GM08714 (cell line): Measurements from ENCODE around the gene NFX1.
"Not testable (repeated sequence)": the region's sequence is repeated elsewhere in the genome, so short reads cannot be mapped to it uniquely, and the experiment has no call there.

Experiments used
- H3K4me3 ChIP-seq: fragments of 200-500 bp; sonication (Bioruptor generic); 2 replicates; pipeline ENCODE4 v1.5.1; 2014; ENCODE audit warnings: mild to moderate bottlenecking, low read length, inconsistent platforms
- ZNF274 ChIP-seq: IDR thresholded peaks from 2 replicates; pipeline ENCODE4 v1.6.1; 2012; ENCODE audit warnings: mild to moderate bottlenecking, low read depth, low read length

Gene NFX1

GRCh38 chr9:33379666-33380389 lies 89.5 kb downstream of the NFX1 start:
- TF ChIP-seq ZNF274, result no peak
- H3K4me3 ChIP-seq, result no peak overlapping the region

DNA sequence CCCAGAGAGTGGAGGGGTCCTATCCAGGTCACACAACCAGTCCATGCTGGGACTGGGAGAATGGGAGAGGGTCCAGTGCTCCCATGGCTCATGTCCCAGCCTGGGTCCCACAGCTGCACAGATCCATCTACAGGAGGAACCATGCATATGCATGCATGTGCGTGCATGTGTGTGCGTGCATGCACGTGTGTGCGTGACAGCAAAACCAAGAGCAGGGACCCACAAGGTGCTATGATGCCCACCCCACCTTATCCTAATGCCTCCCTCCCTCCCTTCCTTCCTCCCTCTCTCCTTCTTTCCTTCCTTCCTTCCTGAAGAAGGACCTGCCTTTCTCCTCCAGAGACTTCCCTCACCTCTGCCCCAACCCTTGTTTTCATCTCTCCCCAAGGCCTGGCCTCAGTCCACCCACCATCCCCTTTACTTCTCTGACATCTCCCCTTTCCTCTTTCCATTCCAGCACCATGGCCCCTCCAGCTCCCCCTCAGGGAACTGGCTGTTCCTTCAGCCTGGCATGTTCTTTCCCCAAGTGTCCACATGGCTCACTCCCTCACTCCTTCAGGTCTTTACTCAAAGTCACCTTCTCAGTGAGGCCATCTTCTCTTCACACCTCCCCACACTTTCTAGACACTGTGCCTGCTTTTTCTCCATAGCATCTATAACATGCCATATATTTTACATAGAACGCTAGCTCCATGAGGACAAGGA lies 90.2 kb downstream of the NFX1 start:
- H3K4me3 ChIP-seq, result no peak overlapping the region
- TF ChIP-seq ZNF274, result no peak

GRCh38 chr9:33381231-33381791 lies 91.0 kb downstream of the NFX1 start:
- H3K4me3 ChIP-seq, result no peak overlapping the region
- TF ChIP-seq ZNF274, result no peak

DNA sequence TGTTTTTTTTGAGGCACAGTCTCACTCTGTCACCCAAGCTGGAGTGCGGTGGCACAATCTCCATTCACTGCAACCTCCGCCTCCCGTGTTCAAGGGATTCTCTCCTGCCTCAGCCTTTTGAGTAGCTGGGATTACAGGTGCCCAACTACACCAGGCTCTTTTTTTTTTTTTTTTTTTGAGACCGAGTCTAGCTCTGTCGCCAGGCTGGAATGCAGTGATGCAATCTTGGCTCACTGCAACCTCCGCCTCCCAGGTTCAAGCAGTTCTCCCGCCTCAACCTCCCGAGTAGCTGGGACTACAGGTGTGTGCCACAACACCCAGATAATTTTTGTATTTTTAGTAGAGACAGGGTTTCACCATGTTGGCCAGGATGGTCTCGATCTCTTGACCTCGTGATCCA lies 92.1 kb downstream of the NFX1 start:
- not testable (repeated sequence) for H3K4me3 ChIP-seq

GRCh38 chr9:33383396-33383795 lies 93.1 kb downstream of the NFX1 start:
- not testable (repeated sequence) for H3K4me3 ChIP-seq

- H3K4me3 ChIP-seq, result not testable (repeated sequence)
These were observed 95.2 kb downstream of the NFX1 start for GRCh38 chr9:33385536-33385935.

DNA sequence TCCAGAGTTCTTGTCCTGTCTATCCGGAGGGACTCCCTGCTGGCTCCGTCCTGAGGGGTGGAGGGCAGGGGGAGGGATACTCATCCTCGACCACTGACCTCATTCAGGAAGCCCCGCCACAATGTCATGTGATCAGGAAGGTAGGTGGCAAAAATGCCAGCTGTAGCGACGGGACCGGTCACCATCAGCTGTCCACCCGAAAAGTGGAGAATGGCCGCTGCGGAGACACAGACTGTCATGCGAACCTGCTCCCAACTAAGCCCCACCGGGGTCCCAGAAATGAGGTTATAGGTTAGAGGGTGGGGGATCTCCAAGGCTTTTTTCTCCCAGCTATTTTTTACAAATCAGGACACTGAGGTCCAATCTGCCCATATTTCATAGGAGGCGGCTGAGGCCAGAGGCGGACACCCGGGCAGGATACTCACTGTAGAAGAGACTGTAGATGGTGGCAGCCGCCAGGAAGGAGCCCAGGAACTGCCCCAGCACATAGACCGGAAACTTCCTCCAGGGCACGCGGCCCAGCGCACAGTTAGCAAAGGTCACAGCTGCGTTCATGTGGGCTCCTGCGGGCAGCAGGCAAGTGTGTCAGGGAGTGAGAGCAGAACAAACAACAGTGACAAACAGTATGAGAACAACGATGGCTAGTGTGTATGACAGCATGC lies 95.8 kb downstream of the NFX1 start:
- not testable (repeated sequence) for H3K4me3 ChIP-seq

DNA sequence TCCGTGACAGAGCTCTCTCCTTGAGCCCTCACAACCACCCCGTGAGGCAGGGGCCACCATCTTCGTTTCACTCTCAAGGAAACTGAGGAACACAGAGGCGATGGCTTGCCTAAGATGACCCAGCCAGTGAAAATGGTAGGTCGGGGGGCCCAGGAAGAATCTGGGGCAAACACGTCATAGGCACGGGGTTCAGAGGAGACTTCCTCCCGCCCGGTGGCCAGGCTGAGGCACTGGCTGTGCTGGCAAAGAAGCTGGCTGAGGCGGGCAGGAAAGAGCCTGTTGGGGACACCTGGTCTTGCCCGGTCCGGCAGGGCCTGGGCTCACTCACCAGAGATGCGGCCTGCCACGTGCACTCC lies 96.3 kb downstream of the NFX1 start:
- H3K4me3 ChIP-seq, result not testable (repeated sequence)

DNA sequence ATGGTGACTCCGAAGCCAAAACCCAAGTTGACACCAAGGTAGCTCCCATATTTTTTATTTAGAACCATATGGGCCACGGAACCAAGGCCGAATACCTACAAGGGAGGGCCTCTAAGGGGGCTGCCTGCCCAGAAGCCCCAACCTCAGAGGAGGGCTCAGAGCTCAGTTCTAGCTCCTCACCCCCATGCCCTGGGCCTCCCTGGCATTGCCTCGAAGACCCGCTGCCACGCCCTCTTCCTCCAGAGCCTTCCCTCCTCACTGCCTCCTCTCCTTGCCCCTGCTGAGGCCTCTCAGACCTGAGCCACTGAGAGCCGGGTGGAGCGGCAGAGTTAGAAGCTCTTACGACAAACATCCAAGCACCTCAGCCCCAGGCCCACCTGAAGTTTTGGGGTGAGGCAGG lies 96.7 kb downstream of the NFX1 start:
- H3K4me3 ChIP-seq, result not testable (repeated sequence)

DNA sequence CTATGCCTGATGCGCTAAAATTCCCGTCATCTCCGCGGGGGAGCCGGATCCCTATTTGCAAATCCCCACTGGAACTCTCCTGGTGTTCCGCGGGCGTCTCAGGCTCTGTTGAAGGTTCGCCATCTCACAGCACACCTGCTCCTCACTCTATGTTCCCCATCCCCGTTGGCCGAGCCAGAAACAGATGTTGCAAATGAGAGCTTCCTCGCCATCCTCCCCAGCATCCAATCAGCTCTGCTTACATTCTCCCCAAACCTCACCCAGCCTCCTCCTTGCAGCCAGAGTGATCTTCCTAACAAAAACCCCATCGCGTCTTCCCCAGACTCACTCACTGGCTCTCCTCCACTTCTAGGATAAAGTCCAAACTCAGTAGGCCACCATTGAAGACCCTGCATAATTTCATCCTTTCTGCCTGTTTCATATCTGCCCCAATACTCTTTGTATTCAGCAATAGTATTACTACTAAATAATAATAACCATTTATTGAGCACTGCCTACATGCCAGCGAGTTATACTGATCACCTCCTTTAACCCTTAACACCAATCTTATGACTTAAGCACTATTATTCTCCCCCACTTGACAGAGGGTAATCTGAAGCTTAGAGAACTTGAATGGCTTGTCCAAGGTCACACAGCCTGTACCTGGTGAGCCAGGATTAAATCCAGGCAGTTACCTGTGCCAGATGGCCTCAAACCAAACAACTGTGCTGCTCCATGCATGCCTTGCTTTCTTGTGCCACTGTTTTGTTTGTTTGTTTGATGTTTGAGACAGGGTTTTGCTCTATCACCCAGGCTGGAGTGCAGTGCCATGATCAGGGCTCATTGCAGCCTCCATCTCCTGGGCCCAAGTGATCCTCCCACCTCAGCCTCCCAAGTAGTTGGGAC lies 98.0 kb downstream of the NFX1 start:
- no peak for TF ChIP-seq ZNF274
- no peak overlapping the region for H3K4me3 ChIP-seq

GRCh38 chr9:33391111-33391771 lies 100.9 kb downstream of the NFX1 start:
- H3K4me3 ChIP-seq, result not testable (repeated sequence)

DNA sequence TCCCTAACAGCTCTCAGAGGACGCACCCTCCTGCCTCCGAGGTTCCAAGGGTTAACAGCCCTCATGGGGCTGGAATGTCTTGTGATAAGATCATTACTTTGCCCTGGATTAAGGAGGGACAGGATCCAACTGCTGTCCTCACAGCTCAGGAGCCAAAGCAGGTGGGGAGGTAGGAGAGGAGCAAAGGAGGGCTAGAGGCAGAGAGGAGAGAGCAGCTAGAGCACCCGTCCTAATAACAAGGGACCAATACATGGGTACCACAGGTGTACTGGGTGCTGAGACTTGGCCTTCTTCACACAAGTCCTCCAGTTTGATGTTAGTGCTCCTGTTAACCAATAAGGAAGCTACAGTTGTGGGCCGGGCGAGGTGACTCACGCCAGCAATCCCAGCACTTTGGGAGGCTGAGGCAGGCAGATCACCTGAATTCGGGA lies 102.3 kb downstream of the NFX1 start:
- H3K4me3 ChIP-seq, result not testable (repeated sequence)

GRCh38 chr9:33393581-33393980 lies 103.3 kb downstream of the NFX1 start:
- TF ChIP-seq ZNF274, result no peak
- no peak overlapping the region for H3K4me3 ChIP-seq

- not testable (repeated sequence) for H3K4me3 ChIP-seq
These were observed 103.7 kb downstream of the NFX1 start for GRCh38 chr9:33393986-33394385.

GRCh38 chr9:33395159-33395879 lies 105.0 kb downstream of the NFX1 start:
- not testable (repeated sequence) for H3K4me3 ChIP-seq

DNA sequence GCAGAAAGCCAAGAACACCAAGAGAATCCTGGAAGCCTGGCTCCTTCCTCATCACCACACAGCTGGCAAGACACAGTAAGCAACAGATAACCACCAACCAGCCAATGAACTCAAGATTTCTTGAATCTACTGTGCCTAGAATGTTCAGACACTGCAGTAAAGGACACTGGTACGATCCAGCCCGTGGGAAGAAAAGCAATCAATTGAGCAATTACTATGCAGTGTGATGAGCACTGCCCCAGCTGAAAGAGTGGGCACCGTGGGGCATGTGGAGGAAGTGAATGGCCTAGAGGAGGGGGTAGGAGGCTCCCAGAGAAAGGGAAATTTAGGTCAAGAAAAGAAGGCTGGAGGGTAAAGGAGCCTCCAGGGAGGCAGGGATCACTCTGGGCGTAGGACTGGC lies 107.5 kb downstream of the NFX1 start:
- not testable (repeated sequence) for H3K4me3 ChIP-seq

- not testable (repeated sequence) for H3K4me3 ChIP-seq
These were observed 108.7 kb downstream of the NFX1 start for GRCh38 chr9:33399047-33399446.

DNA sequence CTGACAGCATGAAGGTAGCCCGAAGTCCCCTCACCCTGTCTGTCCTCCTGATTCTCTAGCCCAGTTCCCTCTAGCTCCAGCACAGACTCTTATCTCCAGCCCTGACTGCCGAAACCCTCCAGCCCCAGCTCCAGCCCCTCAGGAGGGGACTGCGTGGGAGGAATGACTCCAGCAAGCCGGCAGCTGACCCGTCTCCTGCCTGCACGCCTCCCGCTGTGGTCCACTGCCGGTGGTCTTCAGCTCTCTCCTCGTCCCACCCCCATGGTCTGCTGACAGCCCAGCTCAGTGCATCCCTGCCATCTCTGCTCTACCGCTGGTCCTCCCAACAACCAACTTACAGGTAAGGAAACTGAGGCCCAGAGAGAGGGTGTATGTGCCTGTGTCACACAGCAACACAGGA lies 111.5 kb downstream of the NFX1 start:
- H3K4me3 ChIP-seq, result not testable (repeated sequence)

- not testable (repeated sequence) for H3K4me3 ChIP-seq
These were observed 112.1 kb downstream of the NFX1 start, which contains the start of gene AQP7 for GRCh38 chr9:33402371-33402770. Gene AQP7, minus strand, starts transcription at chr9:33402568. Its CDS starts 1,306 bp downstream, at chr9:33401262.
